WTC11 (cell line): ENCODE measurements around the gene ICOS. TPM values are rescaled to one million over a fixed set of nuclear protein-coding genes. Genes with fewer than 3 reads are reported as not detected.

Experiments used
- ATAC-seq: fragments of 200-7000 bp; cut with Tn5 transposase; 2 replicates; pipeline ENCODE4 v1.10.0; 2021; ENCODE audit warnings: mild to moderate bottlenecking, moderate library complexity
- CTCF ChIA-PET: fragments of 300-600 bp; sonication (Branson Sonifier 250); formaldehyde crosslinking; loops from one replicate; lab custom pipeline; 2021; ENCODE audit warnings: antibody characterized with exemption; lab: Charles Lee
- POLR2A ChIA-PET: fragments of 350-600 bp; sonication (Branson Sonifier 250); formaldehyde crosslinking; loops from one replicate; lab custom pipeline; 2021; ENCODE audit warnings: antibody characterized with exemption; lab: Charles Lee
- DNase-seq: peaks from one replicate; pipeline ENCODE4 v3.0.0; 2021; ENCODE audit warnings: low spot score
- H3K27ac Mint-ChIP-seq: 2 replicates; pipeline ENCODE4 v1.8.0; 2021; ENCODE audit warnings: mixed read lengths
- H3K27me3 Mint-ChIP-seq: 2 replicates; pipeline ENCODE4 v1.8.0; 2021; ENCODE audit warnings: low read depth, mild to moderate bottlenecking, moderate library complexity, mixed read lengths
- H3K36me3 Mint-ChIP-seq: 2 replicates; pipeline ENCODE4 v1.8.0; 2021; ENCODE audit warnings: mixed read lengths
- H3K4me1 Mint-ChIP-seq: 2 replicates; pipeline ENCODE4 v1.8.0; 2022; ENCODE audit warnings: mixed read lengths
- H3K4me3 Mint-ChIP-seq: 2 replicates; pipeline ENCODE4 v1.8.0; 2021; ENCODE audit warnings: mild to moderate bottlenecking, moderate library complexity, mixed read lengths
- H3K9me3 Mint-ChIP-seq: 2 replicates; pipeline ENCODE4 v1.8.0; 2021; ENCODE audit warnings: mixed read lengths
- AR ChIP-seq: fragments of 250-450 bp; sonication (Bioruptor Pico); IDR thresholded peaks from 2 replicates; pipeline ENCODE4 v1.9.0; 2021; ENCODE audit warnings: mild to moderate bottlenecking
- ARID4B ChIP-seq: sonication (generic); formaldehyde crosslinking; IDR thresholded peaks from 2 replicates; pipeline ENCODE4 v1.8.0; 2023; ENCODE audit warnings: missing genetic modification reagents, mild to moderate bottlenecking, borderline replicate concordance
- CREB1 ChIP-seq: sonication (generic); formaldehyde crosslinking; IDR thresholded peaks from 2 replicates; pipeline ENCODE4 v1.8.0; 2023; ENCODE audit warnings: mild to moderate bottlenecking, missing genetic modification reagents
- ELF4 ChIP-seq: sonication (generic); formaldehyde crosslinking; IDR thresholded peaks from 2 replicates; pipeline ENCODE4 v1.8.1; 2022; ENCODE audit warnings: low read depth, mild to moderate bottlenecking, moderate library complexity, missing genetic modification reagents
- FOXJ3 ChIP-seq: sonication (generic); formaldehyde crosslinking; IDR thresholded peaks from 2 replicates; pipeline ENCODE4 v1.9.0; 2021; ENCODE audit warnings: missing genetic modification reagents, mild to moderate bottlenecking, borderline replicate concordance
- FOXK1 ChIP-seq: sonication (generic); formaldehyde crosslinking; IDR thresholded peaks from 2 replicates; pipeline ENCODE4 v1.8.0; 2022; ENCODE audit warnings: mild to moderate bottlenecking, moderate library complexity, missing genetic modification reagents
- FOXP1 ChIP-seq: sonication (generic); formaldehyde crosslinking; IDR thresholded peaks from 2 replicates; pipeline ENCODE4 v1.8.0; 2022; ENCODE audit warnings: missing genetic modification reagents, mild to moderate bottlenecking, moderate library complexity, borderline replicate concordance
- GRHL2 ChIP-seq: fragments of 250-450 bp; sonication (Bioruptor Pico); IDR thresholded peaks from 2 replicates; pipeline ENCODE4 v1.8.0; 2022; ENCODE audit warnings: mild to moderate bottlenecking, moderate library complexity; ENCODE audit not compliant: insufficient replicate concordance, severe bottlenecking
- GTF2I ChIP-seq: fragments of 250-450 bp; sonication (Bioruptor Pico); conservative IDR thresholded peaks from 2 replicates; pipeline ENCODE4 v1.4.0; 2021; ENCODE audit warnings: mild to moderate bottlenecking
- KAT7 ChIP-seq: sonication (generic); formaldehyde crosslinking; IDR thresholded peaks from 2 replicates; pipeline ENCODE4 v1.8.1; 2023; ENCODE audit warnings: missing genetic modification reagents, mild to moderate bottlenecking, borderline replicate concordance
- NR2C2 ChIP-seq: sonication (generic); formaldehyde crosslinking; IDR thresholded peaks from 2 replicates; pipeline ENCODE4 v1.8.0; 2022; ENCODE audit warnings: mild to moderate bottlenecking, missing genetic modification reagents
- RORB ChIP-seq: fragments of 250-450 bp; sonication (Bioruptor Pico); IDR thresholded peaks from 2 replicates; pipeline ENCODE4 v1.9.0; 2021; ENCODE audit warnings: mild to moderate bottlenecking
- SP1 ChIP-seq: sonication (generic); formaldehyde crosslinking; conservative IDR thresholded peaks from 2 replicates; pipeline ENCODE4 v1.8.1; 2022; ENCODE audit warnings: missing genetic modification reagents
- USF2 ChIP-seq: sonication (generic); formaldehyde crosslinking; IDR thresholded peaks from 2 replicates; pipeline ENCODE4 v1.8.1; 2023; ENCODE audit warnings: mild to moderate bottlenecking, missing genetic modification reagents, moderate library complexity
- ZNF138 ChIP-seq: sonication (generic); formaldehyde crosslinking; conservative IDR thresholded peaks from 2 replicates; pipeline ENCODE4 v1.8.1; 2022; ENCODE audit warnings: mild to moderate bottlenecking, moderate library complexity, missing genetic modification reagents
- ZNF416 ChIP-seq: fragments of 250-450 bp; sonication (Bioruptor Pico); IDR thresholded peaks from 2 replicates; pipeline ENCODE4 v1.9.0; 2021; ENCODE audit warnings: mild to moderate bottlenecking, inconsistent platforms
- total RNA-seq: library from RNA; stranded (reverse); gene quantifications from 3 replicates; pipeline ENCODE4 v1.2.3, GENCODE V29; 2021
- TF ChIP-seq, protein P1 (sequence below): sonication (generic); formaldehyde crosslinking; IDR thresholded peaks from 2 replicates; pipeline ENCODE4 v1.8.1; 2022; ENCODE audit warnings: low read depth, missing genetic modification reagents, borderline replicate concordance
- TF ChIP-seq, protein P2 (sequence below): sonication (generic); formaldehyde crosslinking; IDR thresholded peaks from 2 replicates; pipeline ENCODE4 v1.8.0; 2022; ENCODE audit warnings: missing genetic modification reagents
- TF ChIP-seq, protein P3 (sequence below): fragments of 250-450 bp; sonication (Bioruptor Pico); IDR thresholded peaks from 2 replicates; pipeline ENCODE4 v1.9.0; 2021; ENCODE audit warnings: moderate library complexity, mild to moderate bottlenecking, inconsistent platforms, borderline replicate concordance

The ICOS gene
- total RNA-seq, 1 experiment from 2014 or later = 0.11 TPM

GRCh38 chr2:203893401-203893800, 43.2 kb upstream of the ICOS start (continued):
- TF ChIP-seq FOXJ3 (CRISPR knock-in tag) (no peak), GTF2I (no peak), FOXK1 (CRISPR knock-in tag) (no peak)
- TF ChIP-seq, protein P1, sequence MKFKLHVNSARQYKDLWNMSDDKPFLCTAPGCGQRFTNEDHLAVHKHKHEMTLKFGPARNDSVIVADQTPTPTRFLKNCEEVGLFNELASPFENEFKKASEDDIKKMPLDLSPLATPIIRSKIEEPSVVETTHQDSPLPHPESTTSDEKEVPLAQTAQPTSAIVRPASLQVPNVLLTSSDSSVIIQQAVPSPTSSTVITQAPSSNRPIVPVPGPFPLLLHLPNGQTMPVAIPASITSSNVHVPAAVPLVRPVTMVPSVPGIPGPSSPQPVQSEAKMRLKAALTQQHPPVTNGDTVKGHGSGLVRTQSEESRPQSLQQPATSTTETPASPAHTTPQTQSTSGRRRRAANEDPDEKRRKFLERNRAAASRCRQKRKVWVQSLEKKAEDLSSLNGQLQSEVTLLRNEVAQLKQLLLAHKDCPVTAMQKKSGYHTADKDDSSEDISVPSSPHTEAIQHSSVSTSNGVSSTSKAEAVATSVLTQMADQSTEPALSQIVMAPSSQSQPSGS (CRISPR knock-in tag) = no peak

GRCh38 chr2:203893840-203894239, 42.7 kb upstream of the ICOS start:
- Mint-ChIP-seq H3K9me3 (peaks cover 15% of the 10 kb centered on the region), H3K36me3 (no peaks in the 10 kb centered on the region)
- POLR2A ChIA-PET = no interaction called here

More at GRCh38 chr2:203893840-203894239, 42.7 kb upstream of the ICOS start:
- CTCF ChIA-PET = no interaction called here
- Mint-ChIP-seq H3K27me3 (no peaks in the 10 kb centered on the region; the same call in 1 of the 2 replicates), H3K4me3 (no peak overlapping the region), H3K27ac (no peak overlapping the region), H3K4me1 (peaks cover 7% of the 10 kb centered on the region)
- no peak for ATAC-seq
- TF ChIP-seq SP1 (CRISPR knock-in tag) (no peak), FOXP1 (CRISPR knock-in tag) (no peak), ARID4B (CRISPR knock-in tag) (no peak), KAT7 (no peak), USF2 (no peak), ZNF138 (no peak), GRHL2 (CRISPR knock-in tag) (no peak), CREB1 (CRISPR knock-in tag) (no peak), ZNF416 (CRISPR knock-in tag) (no peak), FOXK1 (CRISPR knock-in tag) (no peak), RORB (CRISPR knock-in tag) (no peak), ELF4 (CRISPR knock-in tag) (no peak), AR (CRISPR knock-in tag) (no peak), NR2C2 (CRISPR knock-in tag) (no peak)
- TF ChIP-seq, protein P2, sequence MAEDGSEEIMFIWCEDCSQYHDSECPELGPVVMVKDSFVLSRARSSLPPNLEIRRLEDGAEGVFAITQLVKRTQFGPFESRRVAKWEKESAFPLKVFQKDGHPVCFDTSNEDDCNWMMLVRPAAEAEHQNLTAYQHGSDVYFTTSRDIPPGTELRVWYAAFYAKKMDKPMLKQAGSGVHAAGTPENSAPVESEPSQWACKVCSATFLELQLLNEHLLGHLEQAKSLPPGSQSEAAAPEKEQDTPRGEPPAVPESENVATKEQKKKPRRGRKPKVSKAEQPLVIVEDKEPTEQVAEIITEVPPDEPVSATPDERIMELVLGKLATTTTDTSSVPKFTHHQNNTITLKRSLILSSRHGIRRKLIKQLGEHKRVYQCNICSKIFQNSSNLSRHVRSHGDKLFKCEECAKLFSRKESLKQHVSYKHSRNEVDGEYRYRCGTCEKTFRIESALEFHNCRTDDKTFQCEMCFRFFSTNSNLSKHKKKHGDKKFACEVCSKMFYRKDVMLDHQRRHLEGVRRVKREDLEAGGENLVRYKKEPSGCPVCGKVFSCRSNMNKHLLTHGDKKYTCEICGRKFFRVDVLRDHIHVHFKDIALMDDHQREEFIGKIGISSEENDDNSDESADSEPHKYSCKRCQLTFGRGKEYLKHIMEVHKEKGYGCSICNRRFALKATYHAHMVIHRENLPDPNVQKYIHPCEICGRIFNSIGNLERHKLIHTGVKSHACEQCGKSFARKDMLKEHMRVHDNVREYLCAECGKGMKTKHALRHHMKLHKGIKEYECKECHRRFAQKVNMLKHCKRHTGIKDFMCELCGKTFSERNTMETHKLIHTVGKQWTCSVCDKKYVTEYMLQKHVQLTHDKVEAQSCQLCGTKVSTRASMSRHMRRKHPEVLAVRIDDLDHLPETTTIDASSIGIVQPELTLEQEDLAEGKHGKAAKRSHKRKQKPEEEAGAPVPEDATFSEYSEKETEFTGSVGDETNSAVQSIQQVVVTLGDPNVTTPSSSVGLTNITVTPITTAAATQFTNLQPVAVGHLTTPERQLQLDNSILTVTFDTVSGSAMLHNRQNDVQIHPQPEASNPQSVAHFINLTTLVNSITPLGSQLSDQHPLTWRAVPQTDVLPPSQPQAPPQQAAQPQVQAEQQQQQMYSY (CRISPR knock-in tag) = no peak
- TF ChIP-seq, protein P3, sequence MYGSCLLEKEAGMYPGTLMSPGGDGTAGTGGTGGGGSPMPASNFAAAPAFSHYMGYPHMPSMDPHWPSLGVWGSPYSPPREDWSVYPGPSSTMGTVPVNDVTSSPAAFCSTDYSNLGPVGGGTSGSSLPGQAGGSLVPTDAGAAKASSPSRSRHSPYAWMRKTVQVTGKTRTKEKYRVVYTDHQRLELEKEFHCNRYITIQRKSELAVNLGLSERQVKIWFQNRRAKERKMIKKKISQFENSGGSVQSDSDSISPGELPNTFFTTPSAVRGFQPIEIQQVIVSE = no peak
- TF ChIP-seq, protein P1 (CRISPR knock-in tag) = no peak
- DNase-seq = no peak
